GM18511 (cell line): ENCODE measurements around the gene CNTNAP4.

Experiments
- ATAC-seq: cut with Tn5 transposase; IDR thresholded peaks from one replicate; pipeline ENCODE4 v1.9.1; 2021; ENCODE audit warnings: mild to moderate bottlenecking, moderate library complexity; ENCODE audit not compliant: unreplicated experiment

Gene CNTNAP4

DNA sequence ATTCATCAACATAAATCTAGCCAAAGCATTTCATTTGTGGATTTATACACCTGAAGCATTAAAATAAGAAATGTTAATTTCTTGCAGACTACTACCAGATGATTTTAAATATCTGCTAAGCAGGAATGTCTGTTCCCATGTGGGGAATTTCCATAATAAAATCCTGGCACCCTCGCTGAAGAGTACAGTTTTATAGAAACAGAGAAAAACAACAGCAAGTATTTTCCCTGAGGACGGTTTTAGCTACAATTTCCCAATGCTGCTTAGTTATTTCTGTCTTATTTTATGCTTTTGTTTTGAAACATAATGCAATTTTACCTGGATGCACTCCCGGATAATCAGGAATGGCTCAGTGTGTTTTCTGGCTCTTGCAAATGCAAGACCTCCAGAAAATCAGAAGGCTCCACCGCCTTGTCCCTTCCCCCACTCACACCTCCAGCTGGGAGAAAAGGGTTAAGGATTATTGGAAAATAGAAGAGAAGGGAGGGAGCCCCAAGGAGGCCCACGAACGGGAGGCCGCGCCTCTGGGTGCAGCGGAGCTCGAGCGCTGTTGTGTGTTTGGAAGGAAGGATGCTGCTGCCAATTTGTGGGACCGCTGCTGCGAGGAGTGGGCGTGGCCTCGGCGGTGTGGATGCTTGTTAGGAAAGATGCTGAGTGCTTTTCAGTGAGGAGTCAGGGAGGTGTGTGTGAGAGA, at the start of gene CNTNAP4:
CNTNAP4 (plus strand) TSS at position 657 of the 694 bp plus-strand sequence. CDS start 262 bp downstream, outside the sequence.
- ATAC-seq = no peak

DNA sequence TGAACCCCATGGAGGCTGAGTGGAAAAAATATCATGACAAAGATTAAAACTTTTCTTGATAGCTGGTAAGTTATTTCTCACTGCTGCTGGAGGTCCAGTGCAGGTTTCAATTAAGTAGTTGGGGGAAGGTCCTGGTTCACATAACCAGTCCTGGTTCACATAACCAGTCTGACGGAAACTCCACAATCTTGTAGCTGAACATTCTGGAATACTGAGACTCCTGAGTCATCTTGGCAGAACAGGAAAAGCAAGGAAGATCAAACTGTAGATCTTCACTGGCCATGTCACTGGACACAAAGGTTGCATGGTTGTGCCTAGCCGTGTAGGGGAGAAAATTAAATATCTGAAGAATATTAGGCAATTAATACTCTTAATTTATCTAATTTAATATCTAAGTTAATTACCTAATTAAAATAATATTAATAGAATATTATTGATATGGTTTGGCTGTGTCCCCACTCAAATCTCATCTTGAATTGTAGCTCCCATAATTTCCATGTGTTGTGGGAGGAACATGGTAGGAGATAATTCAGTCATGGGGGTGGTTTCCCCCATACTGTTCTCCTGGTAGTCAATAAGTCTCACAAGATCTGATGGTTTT, 48.6 kb upstream of the CNTNAP4 start:
- no peak for ATAC-seq

DNA sequence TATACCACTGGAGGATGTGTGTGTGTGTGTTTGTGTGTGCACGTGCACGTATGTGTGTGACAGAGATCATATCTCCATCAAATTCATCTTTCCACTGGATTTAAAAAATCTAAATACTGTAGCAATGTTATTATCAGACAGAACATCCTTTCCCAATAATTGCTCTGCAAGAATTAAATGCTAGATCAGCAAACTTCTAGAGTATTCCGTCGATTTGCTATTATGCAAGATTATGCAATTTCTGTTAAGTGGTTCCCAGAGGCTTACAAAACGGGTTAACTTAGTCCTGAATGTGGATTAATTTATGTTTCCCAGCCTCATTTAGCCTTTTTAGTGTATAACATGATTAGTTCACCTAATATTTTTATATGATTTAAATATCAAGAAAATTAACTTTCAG, 44.5 kb upstream of the CNTNAP4 start:
- ATAC-seq = no peak

DNA sequence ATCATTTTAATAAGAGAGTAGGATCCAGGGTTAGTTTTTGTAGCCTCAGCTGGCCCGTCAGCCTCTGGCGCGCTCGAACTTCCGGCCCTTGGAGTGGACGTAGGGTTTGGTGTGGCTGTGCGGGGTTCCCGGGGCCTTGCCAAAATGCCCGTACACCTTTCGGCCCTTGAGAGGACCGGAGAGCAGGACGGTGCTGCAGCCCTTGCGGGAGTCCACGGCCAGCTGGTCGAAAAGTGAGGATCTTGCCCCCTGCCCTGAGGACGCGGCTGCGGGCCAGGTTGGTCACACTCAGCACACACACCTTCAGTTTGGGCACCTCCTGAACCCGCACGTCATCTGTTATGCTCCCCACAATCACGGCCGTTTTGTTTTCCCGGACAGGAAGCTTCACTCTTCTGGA, 42.2 kb upstream of the CNTNAP4 start:
- ATAC-seq = no peak

DNA sequence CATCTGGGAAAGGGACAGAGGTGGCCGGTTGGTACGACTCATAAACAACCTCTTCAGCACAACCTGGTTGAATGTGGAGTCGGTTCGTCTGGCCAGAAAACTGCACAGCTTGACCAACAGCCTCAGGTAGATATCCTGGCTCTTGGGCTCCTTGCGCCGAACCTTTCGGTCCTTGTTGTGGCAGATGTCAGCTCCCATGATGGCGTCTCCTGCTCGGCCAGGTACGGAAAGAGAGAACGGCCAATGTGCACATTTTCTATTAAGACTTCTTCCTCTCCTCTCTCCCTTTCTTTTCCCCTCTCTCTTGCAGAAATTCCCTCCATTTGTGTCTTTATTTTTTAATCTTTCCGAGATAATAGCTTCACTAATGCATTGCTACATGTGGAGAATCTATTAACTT, 41.8 kb upstream of the CNTNAP4 start:
- ATAC-seq = no peak

DNA sequence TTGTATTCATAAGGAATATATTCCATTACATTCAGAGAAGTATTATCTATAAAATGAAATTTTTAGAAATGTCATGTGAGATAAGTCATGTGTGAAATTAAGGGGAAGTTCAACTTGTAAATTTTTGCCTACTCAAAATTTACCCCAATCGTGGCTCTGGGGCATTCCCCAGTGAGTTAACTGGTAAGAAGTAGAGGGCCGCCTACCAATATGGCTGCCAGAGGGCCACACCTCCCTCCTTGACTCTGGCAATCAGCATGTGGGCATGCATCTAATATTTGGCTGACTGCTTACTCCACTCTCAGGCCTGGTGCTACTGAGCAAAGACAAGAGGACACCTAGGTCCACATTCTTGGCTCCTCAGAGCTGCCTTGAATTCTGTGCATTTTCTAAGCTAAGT, 39.7 kb upstream of the CNTNAP4 start:
- ATAC-seq = no peak

DNA sequence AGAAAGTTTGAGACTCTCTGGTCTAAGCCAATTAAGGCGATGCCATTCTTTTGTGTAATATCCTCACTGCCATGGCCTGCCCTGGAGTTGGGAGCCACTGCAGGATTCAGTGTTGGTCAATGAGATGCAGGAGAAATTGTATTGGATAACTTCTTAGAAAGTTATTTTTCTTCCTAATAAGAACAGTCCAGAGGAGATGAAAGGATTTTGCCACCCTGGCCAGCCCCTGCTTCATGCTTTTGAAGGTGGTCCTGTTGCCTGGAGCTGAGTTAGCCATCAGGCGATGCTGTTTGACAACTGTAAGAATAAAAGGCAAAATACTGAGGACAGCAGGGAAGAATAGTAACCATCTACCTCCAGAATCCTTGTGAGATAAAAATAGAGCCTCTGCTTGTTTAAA, 35.4 kb upstream of the CNTNAP4 start:
- ATAC-seq = no peak

DNA sequence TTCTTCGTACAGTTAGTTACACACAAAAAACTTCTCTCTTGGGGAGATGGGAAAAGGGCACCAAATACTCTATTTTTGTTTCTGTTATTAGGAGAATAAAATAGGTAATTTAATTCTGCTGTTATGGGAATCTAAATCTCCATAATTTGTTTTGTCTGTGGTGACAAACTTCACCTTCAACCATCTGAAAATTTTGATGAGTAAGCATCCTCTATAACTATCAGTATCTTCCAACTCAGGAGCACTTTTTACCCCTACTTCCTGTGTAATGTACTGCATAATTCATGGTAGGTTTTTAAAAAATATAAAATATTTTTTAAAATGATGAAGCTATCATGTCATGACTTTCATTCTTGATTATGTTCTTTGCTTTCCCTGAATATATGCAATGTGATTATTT, 33.6 kb upstream of the CNTNAP4 start:
- no peak for ATAC-seq

DNA sequence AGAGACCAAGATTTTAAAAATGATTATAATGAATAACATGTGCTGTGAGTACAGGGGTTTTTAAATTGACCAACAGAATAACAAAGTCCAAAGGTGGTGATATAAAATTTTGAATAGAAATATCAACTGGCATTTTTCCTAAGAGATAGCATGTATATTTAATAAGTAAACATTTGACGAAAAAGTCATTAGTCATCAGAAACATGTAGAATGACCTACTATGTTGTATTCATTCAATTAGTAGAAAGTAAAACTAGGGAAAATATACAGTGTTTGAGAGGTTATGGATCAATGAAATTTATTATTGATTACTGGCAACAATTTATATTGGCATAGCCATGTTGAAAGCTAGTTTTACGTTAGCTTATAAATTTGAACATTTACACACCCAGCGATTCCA, 30.6 kb upstream of the CNTNAP4 start:
- ATAC-seq = no peak

DNA sequence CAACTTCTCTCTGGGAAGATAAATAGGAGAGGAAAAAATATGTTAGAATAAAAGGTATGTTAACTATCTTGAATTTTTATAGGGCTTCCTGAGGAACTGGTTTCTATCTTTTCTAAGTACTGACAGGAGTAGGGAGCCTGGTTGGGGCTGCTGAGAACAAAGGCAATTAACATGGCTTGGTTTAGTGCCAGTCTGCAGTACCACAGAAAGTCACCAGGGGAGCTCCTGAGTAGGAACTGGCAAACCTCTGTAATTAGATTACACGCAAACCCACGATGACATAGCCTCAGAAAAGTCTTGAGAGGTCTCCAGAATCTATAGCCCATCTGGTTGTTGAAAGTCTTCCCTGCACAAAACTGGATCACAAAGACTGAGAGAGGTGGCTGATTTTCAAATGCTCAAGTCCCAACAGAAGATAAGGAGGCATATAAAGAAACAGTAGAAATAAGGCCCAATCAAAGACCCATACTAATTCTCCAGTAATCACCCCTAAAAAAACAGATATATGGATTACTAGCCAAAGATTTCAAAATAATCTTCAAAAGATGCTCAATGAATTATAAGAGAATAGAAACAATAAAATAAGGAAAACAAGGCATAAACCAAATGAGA, 11.7 kb upstream of the CNTNAP4 start:
- peak; percentile 91 for ATAC-seq

DNA sequence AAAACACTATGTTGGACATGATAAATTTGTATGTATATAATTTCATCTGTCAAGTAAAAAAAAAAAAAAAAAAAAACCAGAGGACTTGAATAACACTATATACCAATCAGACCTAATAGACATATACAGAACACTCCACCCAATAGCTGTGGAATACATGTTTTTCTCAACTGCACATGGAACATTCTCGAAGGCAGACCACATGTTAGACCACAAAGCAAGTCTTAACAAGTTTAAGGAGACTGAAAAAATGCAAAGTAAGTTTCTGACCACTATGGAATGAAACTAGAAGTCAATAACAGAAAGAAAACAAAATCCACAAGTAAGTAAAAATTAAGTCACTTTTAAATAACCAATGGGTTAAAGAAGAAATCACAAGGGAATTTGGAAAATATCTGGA, 8.4 kb upstream of the CNTNAP4 start:
- no peak for ATAC-seq

DNA sequence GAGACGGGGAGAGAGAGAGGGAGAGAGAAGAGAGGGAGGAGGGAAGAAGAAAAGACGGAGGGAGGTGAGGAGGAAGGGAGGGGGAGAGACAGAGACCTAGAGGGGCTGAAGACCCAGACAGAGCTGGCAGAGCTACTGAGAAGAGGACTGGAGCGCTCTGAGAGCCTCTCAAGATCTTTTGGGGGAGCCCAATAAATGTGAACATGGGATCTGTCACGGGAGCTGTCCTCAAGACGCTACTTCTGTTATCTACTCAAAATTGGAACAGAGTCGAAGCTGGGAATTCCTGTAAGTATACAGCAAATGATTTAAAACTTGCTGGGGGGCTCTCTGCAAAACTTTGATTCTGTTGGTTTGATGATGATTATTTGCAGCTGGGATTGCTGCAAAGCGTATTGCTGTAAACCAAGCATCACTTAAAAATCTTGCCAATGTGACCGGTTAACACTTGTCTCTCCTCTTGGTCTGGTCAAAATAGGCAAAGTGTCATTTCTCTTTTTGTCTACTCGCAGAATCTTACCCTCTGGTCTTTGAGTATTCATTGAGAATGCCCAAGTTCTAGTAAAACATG, 344 bp downstream of the CNTNAP4 start:
- ATAC-seq = no peak

DNA sequence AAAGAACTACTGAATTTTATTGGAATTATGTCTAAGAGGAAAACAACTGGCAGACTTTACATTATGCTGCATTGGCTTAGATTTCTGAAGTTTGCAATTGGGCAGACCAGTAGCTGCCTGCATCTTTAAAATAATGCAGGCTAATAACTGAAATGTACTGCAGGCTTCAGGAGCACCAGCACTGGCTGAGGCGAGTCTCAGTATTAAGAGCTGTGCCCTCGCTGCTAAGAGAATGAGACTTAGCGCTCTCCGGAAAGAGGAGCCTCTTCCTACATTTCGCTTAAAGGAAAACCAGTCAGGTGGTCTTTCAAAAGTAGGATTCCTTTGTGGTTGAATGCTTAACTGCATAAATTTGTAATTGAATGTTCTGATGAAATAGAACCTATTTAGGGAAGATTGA, 885 bp downstream of the CNTNAP4 start:
- ATAC-seq = no peak

DNA sequence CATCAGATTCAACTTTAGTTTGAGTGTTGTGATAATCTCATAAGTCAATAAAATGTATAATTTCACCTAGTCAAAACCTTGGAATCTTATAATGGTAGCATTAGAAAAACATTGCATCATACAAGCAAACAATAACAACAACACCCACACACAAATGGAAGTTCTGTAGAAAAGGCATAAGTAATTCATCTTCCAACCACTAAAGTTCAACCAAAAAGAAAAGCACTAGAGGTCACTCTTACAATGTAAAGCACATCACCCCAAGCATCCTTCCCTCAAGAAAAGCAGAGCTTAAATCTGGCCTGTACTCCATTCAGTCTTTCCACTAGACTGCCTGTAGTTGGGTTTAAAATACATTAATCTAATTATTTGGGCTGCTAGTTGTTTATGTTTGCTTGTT, 1.8 kb downstream of the CNTNAP4 start:
- peak; percentile 64 for ATAC-seq

DNA sequence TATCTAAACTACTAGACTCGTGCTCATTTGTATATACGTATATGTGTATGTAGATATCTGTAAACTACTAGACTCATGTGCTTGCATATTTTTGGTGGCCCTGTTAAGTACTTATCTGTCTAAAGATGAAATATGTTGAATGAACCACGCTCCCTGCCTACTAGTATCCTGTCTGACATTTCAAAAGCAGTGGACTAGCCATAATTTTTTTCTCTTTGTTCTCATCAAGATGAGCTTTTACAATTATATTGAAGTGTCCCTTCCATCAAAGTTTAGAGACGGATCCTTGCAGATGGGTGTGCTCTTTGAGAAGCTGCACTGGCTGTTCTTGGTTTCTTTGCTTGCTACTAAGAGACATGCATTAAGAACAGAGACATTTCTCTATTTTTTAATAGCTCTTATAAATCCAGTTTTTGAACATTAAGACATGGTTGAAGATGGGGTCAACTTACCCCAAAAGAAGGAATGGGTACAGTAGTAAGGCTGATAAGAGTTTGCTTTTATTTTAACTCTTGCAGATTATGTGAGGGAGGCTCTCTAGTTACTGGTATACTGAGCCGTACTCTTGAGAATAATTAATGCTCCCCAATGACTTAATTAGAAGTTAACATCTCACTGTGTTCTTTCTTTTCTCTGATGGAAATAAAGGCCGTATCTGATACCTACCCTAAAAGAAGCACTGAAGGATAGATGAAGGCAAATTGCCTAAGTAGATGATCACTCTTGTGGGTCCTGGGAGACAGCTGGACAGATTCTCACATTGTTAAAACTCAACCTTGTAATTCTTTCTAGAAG, 3.4 kb downstream of the CNTNAP4 start:
- ATAC-seq = no peak

DNA sequence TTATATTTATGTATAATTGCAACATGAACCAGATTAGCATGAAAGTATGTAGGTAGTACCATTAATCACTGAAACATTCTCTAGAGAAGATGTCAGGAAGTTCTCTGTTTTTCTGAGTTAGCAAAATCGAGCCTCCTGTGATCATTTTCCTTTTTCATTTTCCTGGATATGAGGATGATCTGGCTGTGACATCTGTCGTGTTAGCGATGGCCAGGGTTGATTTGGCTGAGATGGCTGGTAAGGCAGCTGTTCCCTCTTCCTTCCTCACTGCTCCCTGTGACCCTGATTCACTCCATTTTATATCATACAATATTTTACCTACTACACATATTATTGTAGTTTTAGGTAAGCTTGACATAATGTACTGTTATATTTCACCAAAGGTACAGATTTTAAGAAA, 10.3 kb downstream of the CNTNAP4 start:
- ATAC-seq = no peak

DNA sequence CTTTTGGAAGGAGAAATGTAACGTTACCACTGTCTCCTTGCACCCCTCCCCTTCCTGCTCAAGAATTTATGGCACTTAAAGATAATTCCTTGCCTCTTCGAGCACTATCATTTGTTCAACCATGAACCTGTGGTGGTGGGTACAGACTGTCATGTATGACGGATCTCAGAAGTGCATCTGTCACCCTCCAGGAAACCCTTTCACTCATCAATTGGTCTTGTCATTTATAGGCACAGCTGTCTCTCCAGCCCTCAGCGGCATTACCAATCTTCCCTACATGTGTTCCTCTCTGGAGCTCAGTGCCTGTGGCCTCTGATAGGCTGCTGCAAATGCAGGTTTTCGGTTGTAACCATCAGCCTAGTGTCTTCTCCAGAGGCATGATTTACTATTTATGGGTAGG, 15.0 kb downstream of the CNTNAP4 start:
- ATAC-seq = no peak

DNA sequence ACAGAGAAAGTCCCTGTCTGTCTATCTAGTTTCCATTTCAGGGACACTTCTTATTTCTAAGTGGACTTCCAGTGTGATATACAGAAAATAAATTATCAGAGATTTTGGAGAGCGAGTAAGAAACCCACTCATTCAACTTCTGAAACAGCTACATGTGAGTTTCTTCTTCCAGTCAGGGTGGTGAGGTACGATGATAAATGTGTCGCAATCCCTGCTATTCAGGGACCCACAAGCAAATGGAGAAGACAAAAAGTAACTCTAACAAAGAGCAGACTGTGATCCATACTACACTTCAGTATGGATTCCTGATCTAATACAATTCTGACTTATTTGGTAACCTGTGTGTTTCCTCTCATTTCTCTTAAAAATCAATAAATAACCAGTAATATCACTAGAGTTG, 16.8 kb downstream of the CNTNAP4 start:
- ATAC-seq = no peak

DNA sequence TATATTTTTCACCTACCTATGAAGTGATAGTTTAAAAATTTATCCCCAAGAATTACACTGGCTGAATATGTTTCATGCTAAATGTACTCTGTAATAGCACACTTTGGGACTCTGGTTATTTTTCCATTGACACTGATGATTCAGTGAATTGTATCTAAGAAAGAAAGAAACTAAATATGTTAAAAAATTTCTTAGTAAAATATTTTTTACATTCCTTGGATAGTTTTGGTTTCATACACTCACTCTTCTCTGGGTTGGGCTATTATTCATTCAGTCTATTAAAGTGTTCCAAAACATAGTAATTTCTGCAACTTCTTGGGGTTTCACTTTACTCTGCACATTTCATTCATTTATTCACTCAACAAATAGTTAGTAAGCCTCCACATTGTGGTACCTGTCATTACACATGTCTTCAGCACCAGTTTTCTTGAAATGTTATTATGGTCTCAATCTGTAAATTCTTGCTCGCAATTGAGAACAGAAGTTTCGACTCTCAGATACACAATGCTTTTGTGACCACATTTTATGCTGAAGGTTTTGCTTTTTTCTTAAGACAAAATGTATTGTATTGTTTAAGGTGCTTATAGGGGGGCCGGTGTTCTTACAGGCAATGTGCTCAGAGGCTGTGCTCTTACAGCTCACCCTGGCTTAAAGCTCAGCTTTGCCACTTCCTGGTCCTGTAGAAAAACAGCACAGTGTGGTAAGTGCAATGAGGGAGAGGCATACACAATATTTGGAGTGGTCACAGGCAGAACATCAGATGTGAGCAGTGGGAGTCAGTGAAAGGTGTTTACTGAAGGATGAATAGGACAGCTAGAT, 17.4 kb downstream of the CNTNAP4 start:
- no peak for ATAC-seq

DNA sequence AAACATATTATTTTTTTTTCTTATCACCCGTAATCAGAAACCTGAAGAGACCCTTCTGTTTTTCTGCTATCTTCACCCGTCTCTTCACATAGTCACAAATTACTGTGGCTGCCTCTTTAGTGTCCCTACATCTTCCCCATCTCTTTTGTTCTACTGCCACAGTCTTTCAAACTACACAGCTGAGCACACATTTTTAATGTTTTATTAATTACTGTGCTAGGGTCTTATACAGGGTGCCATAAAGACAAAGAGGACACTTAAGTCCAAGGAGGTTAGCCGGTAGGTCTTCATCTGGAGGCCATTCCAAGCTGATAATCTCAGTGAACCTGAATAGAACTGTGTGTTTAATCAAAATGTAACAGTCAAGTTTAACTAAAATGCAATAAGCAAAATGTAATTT, 20.7 kb downstream of the CNTNAP4 start:
- no peak for ATAC-seq
